ENCODE measurements around the gene NHERF2.

Gene NHERF2

DNA sequence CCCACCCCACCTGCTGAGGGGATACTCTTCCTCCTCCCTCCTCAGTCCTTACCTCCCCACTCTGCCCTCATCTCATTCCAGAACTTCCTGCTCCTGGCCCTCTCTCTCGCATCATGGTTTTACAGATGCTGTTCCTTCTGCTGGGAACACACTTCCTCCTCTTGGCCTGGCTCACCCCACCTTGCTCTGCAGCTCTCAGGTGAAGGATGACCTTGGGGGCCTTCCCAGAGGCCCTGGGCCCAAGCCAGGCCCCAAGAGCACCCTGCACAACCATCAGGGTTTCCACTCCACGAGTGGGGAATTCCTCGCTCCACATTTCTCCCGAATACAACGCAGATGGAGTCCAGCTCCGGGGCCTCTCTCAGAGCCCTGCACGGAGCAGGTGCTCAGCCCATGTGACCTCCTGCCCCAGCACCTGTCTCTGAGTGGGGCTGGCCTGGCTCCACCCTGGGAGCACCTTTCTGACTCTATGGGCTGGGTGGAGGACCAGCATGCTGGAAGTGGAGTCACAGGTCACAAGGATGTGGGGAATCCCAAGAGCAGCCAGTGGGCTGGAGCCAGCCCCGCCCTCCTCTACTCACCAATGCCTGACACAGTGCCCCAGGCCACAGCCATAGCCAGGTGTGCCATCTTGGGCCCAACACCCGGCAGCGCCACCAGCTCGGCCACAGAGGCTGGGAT, 16.4 kb downstream of the NHERF2 start:
- DNase-seq: no peak

DNA sequence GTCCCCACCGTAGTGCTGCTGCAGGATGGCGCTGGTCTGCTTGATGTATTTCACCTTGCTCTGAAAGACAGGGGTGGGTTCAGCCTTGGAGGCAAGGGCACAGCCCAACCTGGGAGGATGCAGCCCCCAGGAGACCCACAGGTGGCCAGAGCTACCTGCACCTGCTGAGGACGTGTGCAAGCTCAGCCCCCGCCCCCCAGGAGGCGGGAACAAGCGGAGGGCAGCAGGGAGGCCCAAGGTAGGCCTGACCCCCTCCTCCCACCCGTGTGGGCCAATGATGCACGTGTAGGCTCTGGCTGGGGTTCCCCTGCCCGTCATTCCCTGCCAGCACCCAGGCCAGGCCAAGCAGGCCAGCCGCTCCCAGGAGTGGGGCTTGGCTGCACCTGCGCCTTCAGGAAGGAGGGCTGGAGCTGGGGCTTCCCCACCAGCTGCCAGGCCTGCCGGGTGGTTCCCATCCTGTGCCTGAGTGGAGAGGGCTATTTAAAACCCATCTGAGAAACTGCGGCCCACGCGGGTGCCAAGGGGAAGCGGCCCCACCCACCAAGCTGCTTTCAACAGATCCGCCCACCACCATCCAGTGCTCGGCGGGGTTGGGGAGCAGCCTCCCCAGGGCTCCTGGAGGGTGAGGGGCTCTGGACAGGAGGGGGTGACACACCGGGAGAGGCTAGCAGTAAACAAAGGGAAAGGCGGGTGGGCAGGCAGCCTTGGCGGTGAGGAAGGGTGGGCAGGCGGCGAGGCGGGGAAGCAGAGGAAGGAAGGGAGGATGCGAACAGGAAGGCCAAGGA, 17.2 kb downstream of the NHERF2 start:
- DNase-seq: no peak

DNA sequence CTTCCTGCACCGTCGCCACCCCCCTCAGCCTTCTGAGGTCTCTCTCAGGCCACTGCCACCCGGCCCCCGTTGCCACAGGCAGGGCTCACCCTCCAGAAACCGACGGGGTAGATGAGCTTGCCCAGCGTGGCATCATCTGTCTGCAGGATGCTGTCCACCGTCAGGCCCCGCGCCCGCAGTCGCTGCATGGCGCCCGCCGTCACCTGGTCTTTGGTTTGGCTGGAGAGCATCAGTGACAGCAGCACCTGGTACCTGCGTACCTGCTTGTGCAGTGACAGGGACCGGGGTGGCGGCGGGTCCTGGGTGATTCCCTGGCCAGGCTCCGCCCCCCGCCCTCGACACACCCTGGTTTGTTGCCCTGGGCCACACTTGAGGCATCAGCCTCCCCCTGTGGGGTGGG, 17.8 kb downstream of the NHERF2 start:
- DNase-seq: no peak

- DNase-seq: no peak
These were observed 19.5 kb downstream of the NHERF2 start for GRCh38 chr16:2045965-2046892.

- DNase-seq: no peak
These were observed 20.2 kb downstream of the NHERF2 start for GRCh38 chr16:2046893-2047329.

GRCh38 chr16:2047330-2048115, 20.8 kb downstream of the NHERF2 start, which contains the start of the genes NTHL1 and TSC2:
Gene NTHL1, minus strand, starts transcription at chr16:2047834. Its CDS starts 11 bp downstream, at chr16:2047823.
Gene TSC2, plus strand, starts transcription at chr16:2047985. Its CDS starts 631 bp downstream, at chr16:2048616.
- DNase-seq: peak; percentile 98

GRCh38 chr16:2048116-2048543, 21.4 kb downstream of the NHERF2 start:
- DNase-seq: no peak

- no peak for DNase-seq
These were observed 26.5 kb downstream of the NHERF2 start for GRCh38 chr16:2053211-2053610.

- no peak for DNase-seq
These were observed 27.2 kb downstream of the NHERF2 start for GRCh38 chr16:2053897-2054296.

- no peak for DNase-seq
These were observed 28.0 kb downstream of the NHERF2 start for GRCh38 chr16:2054543-2055245.

- no peak for DNase-seq
These were observed 29.4 kb downstream of the NHERF2 start for GRCh38 chr16:2056077-2056476.

DNA sequence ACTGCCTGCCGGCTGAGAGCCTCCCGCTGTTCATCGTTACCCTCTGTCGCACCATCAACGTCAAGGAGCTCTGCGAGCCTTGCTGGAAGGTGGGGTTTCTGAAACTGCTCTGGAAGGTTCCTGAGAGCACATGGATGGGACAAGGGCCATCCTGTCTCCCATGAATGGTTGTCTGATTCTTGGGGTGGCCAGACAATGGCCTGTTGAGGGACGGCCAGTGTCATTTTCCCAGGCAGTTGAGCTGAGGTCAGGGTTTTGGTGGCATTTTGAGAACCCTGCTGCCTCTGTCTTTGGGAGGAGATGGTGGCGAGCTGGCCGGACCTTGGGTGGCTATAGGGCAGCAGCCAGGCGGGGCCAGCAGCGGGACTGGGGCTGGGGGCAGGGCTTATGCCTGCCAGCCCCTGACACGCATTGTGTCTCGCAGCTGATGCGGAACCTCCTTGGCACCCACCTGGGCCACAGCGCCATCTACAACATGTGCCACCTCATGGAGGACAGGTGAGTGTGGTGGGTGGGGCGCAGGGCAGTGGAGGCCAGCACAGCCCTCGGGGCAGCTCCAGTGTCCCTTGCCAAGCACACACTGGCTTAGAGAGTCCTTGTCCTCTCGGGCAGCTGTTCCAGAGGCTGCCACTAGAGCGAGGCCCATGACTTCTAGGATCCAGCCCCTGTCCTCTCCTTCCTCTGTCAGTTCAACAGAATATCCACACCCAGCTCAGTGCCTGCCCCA, 30.1 kb downstream of the NHERF2 start:
- no peak for DNase-seq

DNA sequence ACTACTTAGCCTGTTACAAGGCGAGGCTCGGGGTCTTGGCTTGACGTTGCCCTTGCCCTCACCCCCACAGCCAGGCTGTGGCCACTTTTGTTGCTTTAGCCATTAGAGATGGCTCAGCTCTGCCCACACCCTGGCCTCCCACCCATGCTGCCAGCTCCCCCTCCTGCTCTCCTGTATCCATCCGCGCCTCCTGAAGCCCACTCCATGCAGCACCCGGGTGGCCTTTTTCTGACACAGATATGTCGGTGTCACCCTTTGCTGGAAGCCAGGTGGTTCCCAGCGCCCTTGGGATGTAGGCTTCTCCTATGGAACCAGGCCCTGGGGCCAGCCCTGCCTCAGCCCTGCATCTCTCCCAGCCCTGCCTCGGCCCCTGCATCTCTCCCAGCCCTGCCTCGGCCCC, 30.7 kb downstream of the NHERF2 start:
- DNase-seq: no peak

- no peak for DNase-seq
These were observed 31.7 kb downstream of the NHERF2 start for GRCh38 chr16:2058420-2058819.

- no peak for DNase-seq
These were observed 32.2 kb downstream of the NHERF2 start for GRCh38 chr16:2058872-2059271.

- no peak for DNase-seq
These were observed 33.6 kb downstream of the NHERF2 start for GRCh38 chr16:2060346-2060745.

DNA sequence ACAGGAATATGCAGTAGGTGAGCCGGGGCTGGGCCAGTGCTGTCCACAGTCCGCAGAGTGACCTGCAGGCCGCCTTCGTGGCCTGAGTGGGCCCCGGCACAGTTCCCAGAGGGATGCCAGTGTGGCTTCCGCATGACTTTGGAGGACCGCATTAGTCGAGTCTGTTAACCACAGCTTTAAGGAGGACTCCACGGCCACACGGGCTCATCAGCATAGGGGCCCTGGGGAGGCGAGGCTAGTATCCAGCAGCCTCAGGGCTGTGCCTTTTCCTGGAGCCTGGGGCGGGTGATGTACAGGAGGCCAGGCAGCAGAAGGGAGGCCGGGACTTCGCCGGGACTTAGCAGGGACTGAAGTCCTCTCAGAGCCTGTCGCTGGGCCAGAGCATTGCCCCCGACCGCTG, 34.3 kb downstream of the NHERF2 start:
- no peak for DNase-seq

GRCh38 chr16:2061526-2061925, 34.8 kb downstream of the NHERF2 start:
- DNase-seq: no peak

DNA sequence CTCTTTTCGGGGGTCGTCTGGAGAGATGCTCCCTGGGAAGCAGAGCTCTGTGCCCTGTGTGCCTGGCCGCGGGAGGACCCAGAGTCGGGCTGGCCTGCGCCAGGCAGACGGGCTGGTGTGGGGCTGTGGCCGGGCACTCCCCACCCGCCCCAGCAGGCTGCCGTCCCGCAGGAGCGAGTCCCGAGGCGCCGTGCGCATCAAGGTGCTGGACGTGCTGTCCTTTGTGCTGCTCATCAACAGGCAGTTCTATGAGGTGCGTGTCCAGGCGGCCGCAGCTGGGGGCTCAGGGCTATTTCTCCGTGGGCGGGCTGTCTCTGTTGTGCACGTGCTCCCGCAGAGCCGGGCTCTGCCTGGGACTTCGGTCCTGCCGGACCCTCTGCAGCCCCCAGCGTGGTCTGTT, 36.1 kb downstream of the NHERF2 start:
- no peak for DNase-seq

DNA sequence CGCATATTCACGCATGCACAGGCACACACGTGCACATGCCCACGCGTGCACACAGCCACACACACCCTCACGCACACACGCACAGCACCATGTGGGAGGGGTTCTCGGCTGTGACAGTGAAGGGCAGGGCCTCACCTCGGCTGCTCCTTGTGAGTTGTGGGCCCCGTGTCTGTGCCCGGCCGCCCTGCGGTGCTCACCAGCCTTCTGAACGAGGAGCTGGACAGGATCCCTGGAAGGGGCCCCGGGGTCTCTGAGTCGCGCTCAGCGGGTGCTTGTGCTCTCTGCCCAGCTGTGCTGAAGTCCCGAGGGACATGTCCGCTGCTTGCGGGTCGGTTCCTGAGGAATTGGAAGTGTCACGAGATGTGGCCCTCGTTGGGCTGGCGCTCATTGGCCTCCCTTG, 37.2 kb downstream of the NHERF2 start:
- no peak for DNase-seq
